Effector memory CD4-positive, alpha-beta T cell (primary cell): Measurements from ENCODE around the gene COL8A2.

Experiments used
- DNase-seq, 3 donors: peaks; one replicate each; pipeline ENCODE4 v3.0.0-alpha.2; 2020
- H3K27ac ChIP-seq: 2 replicates; pipeline ENCODE4 v1.7.0; 2013; ENCODE audit warnings: mild to moderate bottlenecking, low read length, moderate library complexity; ENCODE audit not compliant: insufficient read depth, poor library complexity, severe bottlenecking
- H3K27me3 ChIP-seq: replicated peaks from 2 replicates; pipeline ENCODE4 v1.7.0; 2013; ENCODE audit warnings: mild to moderate bottlenecking, low read length; ENCODE audit not compliant: insufficient read depth, control insufficient read depth, poor library complexity, severe bottlenecking
- H3K36me3 ChIP-seq: 2 replicates; pipeline ENCODE4 v1.7.0; 2013; ENCODE audit warnings: mild to moderate bottlenecking, low read length, moderate library complexity; ENCODE audit not compliant: control insufficient read depth, insufficient read depth
- H3K4me1 ChIP-seq: 2 replicates; pipeline ENCODE4 v1.7.0; 2013; ENCODE audit warnings: low read length, mild to moderate bottlenecking; ENCODE audit not compliant: control insufficient read depth, insufficient read depth, poor library complexity, severe bottlenecking
- H3K4me3 ChIP-seq: 2 replicates; pipeline ENCODE4 v1.7.0; 2013; ENCODE audit warnings: low read length, low read depth, mild to moderate bottlenecking; ENCODE audit not compliant: insufficient read depth, poor library complexity, severe bottlenecking
- H3K9me3 ChIP-seq: 2 replicates; pipeline ENCODE4 v1.7.0; 2013; ENCODE audit warnings: mild to moderate bottlenecking, low read length, moderate library complexity; ENCODE audit not compliant: control insufficient read depth

The COL8A2 gene

GRCh38 chr1:36136535-36136934 lies 11.5 kb upstream of the COL8A2 start:
- Histone ChIP-seq H3K27me3 (no peaks in the 10 kb centered on the region), H3K4me1 (no peaks in the 10 kb centered on the region), H3K9me3 (no peaks in the 10 kb centered on the region), H3K36me3 (peaks cover 33% of the 10 kb centered on the region), H3K4me3 (no peak overlapping the region), H3K27ac (no peak overlapping the region)
- DNase-seq: no peak

GRCh38 chr1:36135796-36136195 lies 10.8 kb upstream of the COL8A2 start:
- Histone ChIP-seq H3K4me1 (no peaks in the 10 kb centered on the region), H3K36me3 (peaks cover 33% of the 10 kb centered on the region), H3K27ac (no peak overlapping the region), H3K27me3 (no peaks in the 10 kb centered on the region), H3K9me3 (no peaks in the 10 kb centered on the region), H3K4me3 (no peak overlapping the region)
- no peak for DNase-seq

GRCh38 chr1:36135330-36135667 lies 10.3 kb upstream of the COL8A2 start:
- Histone ChIP-seq H3K27ac (no peak overlapping the region), H3K27me3 (no peaks in the 10 kb centered on the region), H3K4me3 (no peak overlapping the region), H3K36me3 (peaks cover 33% of the 10 kb centered on the region), H3K4me1 (no peaks in the 10 kb centered on the region), H3K9me3 (no peaks in the 10 kb centered on the region)
- DNase-seq: no peak

- Histone ChIP-seq H3K36me3 (peaks cover 29% of the 10 kb centered on the region), H3K4me3 (no peak overlapping the region)
- DNase-seq: no peak
Measured at GRCh38 chr1:36134505-36135329, 9.7 kb upstream of the COL8A2 start.

GRCh38 chr1:36134031-36134430 lies 9.0 kb upstream of the COL8A2 start:
- Histone ChIP-seq H3K4me3 (no peak overlapping the region), H3K9me3 (no peaks in the 10 kb centered on the region), H3K36me3 (peaks cover 22% of the 10 kb centered on the region), H3K27me3 (no peaks in the 10 kb centered on the region), H3K27ac (no peak overlapping the region), H3K4me1 (no peaks in the 10 kb centered on the region)
- no peak for DNase-seq

More at GRCh38 chr1:36134505-36135329, 9.7 kb upstream of the COL8A2 start:
- no peaks in the 10 kb centered on the region for H3K27me3 ChIP-seq
- no peaks in the 10 kb centered on the region for H3K4me1 ChIP-seq
- H3K27ac ChIP-seq: no peak overlapping the region
- H3K9me3 ChIP-seq: no peaks in the 10 kb centered on the region

GRCh38 chr1:36133484-36133883 lies 8.5 kb upstream of the COL8A2 start:
- H3K27ac ChIP-seq: no peak overlapping the region
- no peak overlapping the region for H3K4me3 ChIP-seq
- H3K36me3 ChIP-seq: peaks cover 22% of the 10 kb centered on the region
- H3K9me3 ChIP-seq: no peaks in the 10 kb centered on the region
- no peak for DNase-seq
- H3K4me1 ChIP-seq: no peaks in the 10 kb centered on the region
- no peaks in the 10 kb centered on the region for H3K27me3 ChIP-seq

- H3K4me3 ChIP-seq: no peak overlapping the region
- no peaks in the 10 kb centered on the region for H3K4me1 ChIP-seq
- DNase-seq: no peak
- no peaks in the 10 kb centered on the region for H3K9me3 ChIP-seq
- no peaks in the 10 kb centered on the region for H3K27me3 ChIP-seq
- no peak overlapping the region for H3K27ac ChIP-seq
- H3K36me3 ChIP-seq: peaks cover 9% of the 10 kb centered on the region
Measured at GRCh38 chr1:36132029-36132428, 7.0 kb upstream of the COL8A2 start.

GRCh38 chr1:36128905-36129206 lies 3.8 kb upstream of the COL8A2 start:
- H3K27ac ChIP-seq: no peak overlapping the region
- H3K27me3 ChIP-seq: peaks cover 16% of the 10 kb centered on the region
- DNase-seq: no peak
- no peaks in the 10 kb centered on the region for H3K9me3 ChIP-seq
- H3K36me3 ChIP-seq: no peaks in the 10 kb centered on the region
- peaks cover 3% of the 10 kb centered on the region for H3K4me1 ChIP-seq
- no peak overlapping the region for H3K4me3 ChIP-seq

- DNase-seq: no peak
- Histone ChIP-seq H3K9me3 (no peaks in the 10 kb centered on the region), H3K4me3 (no peak overlapping the region), H3K4me1 (peaks cover 3% of the 10 kb centered on the region), H3K36me3 (no peaks in the 10 kb centered on the region), H3K27ac (no peak overlapping the region), H3K27me3 (peaks cover 16% of the 10 kb centered on the region)
Measured at GRCh38 chr1:36128126-36128904, 3.3 kb upstream of the COL8A2 start.

GRCh38 chr1:36126797-36127500 lies 1.9 kb upstream of the COL8A2 start:
- Histone ChIP-seq H3K4me1 (peaks cover 3% of the 10 kb centered on the region), H3K36me3 (no peaks in the 10 kb centered on the region), H3K27ac (no peak overlapping the region), H3K27me3 (peaks cover 16% of the 10 kb centered on the region), H3K4me3 (no peak overlapping the region), H3K9me3 (no peaks in the 10 kb centered on the region)
- DNase-seq: no peak
